GM19468 (cell line): ENCODE results near the gene PARPBP.
"Not testable (repeated sequence)": the region's sequence is repeated elsewhere in the genome, so short reads cannot be mapped to it uniquely, and the experiment has no call there.

Experiments used
- ATAC-seq: cut with Tn5 transposase; IDR thresholded peaks from one replicate; pipeline ENCODE4 v1.9.1; 2021; ENCODE audit warnings: mild to moderate bottlenecking, moderate library complexity, moderate number of reproducible peaks; ENCODE audit not compliant: unreplicated experiment; ENCODE audit errors: extremely low read depth

The PARPBP gene

GRCh38 chr12:102119674-102120563 lies at the start of gene PARPBP, which contains the start of gene NUP37:
TSS of gene PARPBP (plus strand) at chr12:102120183. CDS start at chr12:102123889, 3,706 bp downstream.
TSS of gene NUP37 (minus strand) at chr12:102120114. CDS start at chr12:102118518, 1,596 bp downstream.
- peak; percentile 98 for ATAC-seq

GRCh38 chr12:102072092-102072491 lies 47.9 kb upstream of the PARPBP start:
- ATAC-seq = not testable (repeated sequence)

- no peak for ATAC-seq
These were observed 39.1 kb upstream of the PARPBP start for GRCh38 chr12:102080842-102081241.

- ATAC-seq = not testable (repeated sequence)
These were observed 30.7 kb upstream of the PARPBP start for GRCh38 chr12:102089228-102089835.

- ATAC-seq = no peak
These were observed 26.7 kb upstream of the PARPBP start for GRCh38 chr12:102093319-102093718.

- ATAC-seq = no peak
These were observed 24.2 kb upstream of the PARPBP start for GRCh38 chr12:102095677-102096263.

- no peak for ATAC-seq
These were observed 23.1 kb upstream of the PARPBP start for GRCh38 chr12:102096855-102097254.

- ATAC-seq = no peak
These were observed 13.1 kb upstream of the PARPBP start for GRCh38 chr12:102106905-102107304.

- no peak for ATAC-seq
These were observed 12.0 kb upstream of the PARPBP start for GRCh38 chr12:102107970-102108369.

- no peak for ATAC-seq
These were observed 9.2 kb upstream of the PARPBP start for GRCh38 chr12:102110782-102111181.

GRCh38 chr12:102114212-102114611 lies 5.8 kb upstream of the PARPBP start:
- no peak for ATAC-seq

GRCh38 chr12:102116392-102116791 lies 3.6 kb upstream of the PARPBP start:
- no peak for ATAC-seq

GRCh38 chr12:102118874-102119273 lies 1.1 kb upstream of the PARPBP start:
- ATAC-seq = no peak

- no peak for ATAC-seq
These were observed 536 bp downstream of the PARPBP start for GRCh38 chr12:102120564-102120873.

GRCh38 chr12:102120886-102121285 lies 903 bp downstream of the PARPBP start:
- no peak for ATAC-seq

GRCh38 chr12:102121328-102121727 lies 1.3 kb downstream of the PARPBP start:
- not testable (repeated sequence) for ATAC-seq

- not testable (repeated sequence) for ATAC-seq
These were observed 10.7 kb downstream of the PARPBP start for GRCh38 chr12:102130720-102131119.

- ATAC-seq = not testable (repeated sequence)
These were observed 11.5 kb downstream of the PARPBP start for GRCh38 chr12:102131442-102131841.

GRCh38 chr12:102137619-102138018 lies 17.6 kb downstream of the PARPBP start:
- not testable (repeated sequence) for ATAC-seq

GRCh38 chr12:102142866-102143373 lies 22.9 kb downstream of the PARPBP start:
- ATAC-seq = not testable (repeated sequence)

- no peak for ATAC-seq
These were observed 24.2 kb downstream of the PARPBP start for GRCh38 chr12:102144221-102144620.
